Measurements from ENCODE around the gene SECISBP2L.

GRCh38 chr15:48940508-48940907 lies 105.7 kb downstream of the SECISBP2L start:
- TF ChIP-seq CTCF (conservative IDR thresholded peaks at IDR 0.05; ENCODE audit: low read depth in 2 of 2) = no peak
- no peak for TF ChIP-seq POLR2AphosphoS5 (IDR thresholded peaks at IDR 0.05; ENCODE audit: low read depth)
- TF ChIP-seq ZNF331 (CRISPR knock-in tag; IDR thresholded peaks at IDR 0.05; ENCODE audit: low read depth) = no peak
- TF ChIP-seq EZH2 (IDR thresholded peaks at IDR 0.05; ENCODE audit: low read depth, unreplicated experiment) = no peak
- TF ChIP-seq EZH2phosphoT487 (IDR thresholded peaks at IDR 0.05; ENCODE audit: unreplicated experiment) = no peak
- no peak for TF ChIP-seq JUNB (IDR thresholded peaks at IDR 0.05; ENCODE audit: unreplicated experiment)
- no peak for TF ChIP-seq REST (IDR thresholded peaks at IDR 0.05; ENCODE audit: unreplicated experiment)
- TF ChIP-seq CREB1 (CRISPR knock-in tag; IDR thresholded peaks at IDR 0.05; ENCODE audit: low read depth) = no peak
